ENCODE results near the gene RGS4. TPM values are rescaled to one million over a fixed set of nuclear protein-coding genes. Genes with fewer than 3 reads are reported as not detected.
"Not testable (repeated sequence)": the region's sequence is repeated elsewhere in the genome, so short reads cannot be mapped to it uniquely, and the experiment has no call there.

The RGS4 gene
- total RNA-seq, 2 donors from 2014 or later = not detected

- DNase-seq (no peak), ATAC-seq (no peak)
- Mint-ChIP-seq H3K27me3 (peaks cover 59% of the 10 kb centered on the region), H3K27ac (no peak overlapping the region), H3K4me3 (no peak overlapping the region), H3K4me1 (no peaks in the 10 kb centered on the region), H3K36me3 (ENCODE audit: low read depth) (peaks cover 2% of the 10 kb centered on the region)
- H3K9me3 ChIP-seq (ENCODE audit: control insufficient read depth, low read length, poor library complexity, severe bottlenecking) = no peaks in the 10 kb centered on the region
Observed at GRCh38 chr1:163074004-163074403, 4.8 kb downstream of the RGS4 start.

- H3K27ac Mint-ChIP-seq = no peak overlapping the region
- no peaks in the 10 kb centered on the region for H3K4me1 Mint-ChIP-seq
- H3K27me3 Mint-ChIP-seq = peaks cover 51% of the 10 kb centered on the region
- H3K9me3 ChIP-seq (ENCODE audit: control insufficient read depth, low read length, poor library complexity, severe bottlenecking) = no peaks in the 10 kb centered on the region
- H3K36me3 Mint-ChIP-seq (ENCODE audit: low read depth) = peaks cover 2% of the 10 kb centered on the region
- ATAC-seq = no peak
- H3K4me3 Mint-ChIP-seq = no peak overlapping the region
- no peak for DNase-seq
Observed at GRCh38 chr1:163074716-163075284, 5.6 kb downstream of the RGS4 start.

GRCh38 chr1:163076044-163076443, 6.9 kb downstream of the RGS4 start:
- no peaks in the 10 kb centered on the region for H3K9me3 ChIP-seq (ENCODE audit: control insufficient read depth, low read length, poor library complexity, severe bottlenecking)
- no peak for DNase-seq
- no peak for ATAC-seq
- Mint-ChIP-seq H3K36me3 (ENCODE audit: low read depth) (no peaks in the 10 kb centered on the region), H3K27me3 (peaks cover 41% of the 10 kb centered on the region), H3K4me1 (no peaks in the 10 kb centered on the region), H3K27ac (no peak overlapping the region), H3K4me3 (no peak overlapping the region)

GRCh38 chr1:163076446-163076845, 7.3 kb downstream of the RGS4 start:
- peaks cover 40% of the 10 kb centered on the region for H3K27me3 Mint-ChIP-seq
- ATAC-seq (no peak), DNase-seq (no peak)
- H3K9me3 ChIP-seq (ENCODE audit: control insufficient read depth, low read length, poor library complexity, severe bottlenecking) = no peaks in the 10 kb centered on the region
- no peak overlapping the region for H3K4me3 Mint-ChIP-seq
- H3K36me3 Mint-ChIP-seq (ENCODE audit: low read depth) = no peaks in the 10 kb centered on the region
- H3K27ac Mint-ChIP-seq = no peak overlapping the region
- no peaks in the 10 kb centered on the region for H3K4me1 Mint-ChIP-seq

- Mint-ChIP-seq H3K4me1 (no peaks in the 10 kb centered on the region), H3K27me3 (peaks cover 35% of the 10 kb centered on the region), H3K4me3 (no peak overlapping the region), H3K27ac (no peak overlapping the region), H3K36me3 (ENCODE audit: low read depth) (no peaks in the 10 kb centered on the region)
- H3K9me3 ChIP-seq (ENCODE audit: control insufficient read depth, low read length, poor library complexity, severe bottlenecking) = no peaks in the 10 kb centered on the region
- ATAC-seq (no peak), DNase-seq (no peak)
Observed at GRCh38 chr1:163076981-163077761, 8.0 kb downstream of the RGS4 start.

- Mint-ChIP-seq H3K27me3 (no peaks in the 10 kb centered on the region), H3K4me1 (no peaks in the 10 kb centered on the region), H3K27ac (no peak overlapping the region), H3K4me3 (no peak overlapping the region), H3K36me3 (ENCODE audit: low read depth) (no peaks in the 10 kb centered on the region)
- DNase-seq (no peak), ATAC-seq (no peak)
- no peaks in the 10 kb centered on the region for H3K9me3 ChIP-seq (ENCODE audit: control insufficient read depth, low read length, poor library complexity, severe bottlenecking)
Observed at GRCh38 chr1:163082971-163083370, 13.8 kb downstream of the RGS4 start.

GRCh38 chr1:163083690-163084089, 14.5 kb downstream of the RGS4 start:
- ATAC-seq = no peak
- Mint-ChIP-seq H3K4me1 (no peaks in the 10 kb centered on the region), H3K4me3 (no peak overlapping the region)

GRCh38 chr1:163084330-163084729, 15.2 kb downstream of the RGS4 start:
- Mint-ChIP-seq H3K36me3 (ENCODE audit: low read depth) (no peaks in the 10 kb centered on the region), H3K27ac (no peak overlapping the region), H3K27me3 (no peaks in the 10 kb centered on the region), H3K4me3 (no peak overlapping the region), H3K4me1 (no peaks in the 10 kb centered on the region)
- ATAC-seq = no peak
- H3K9me3 ChIP-seq (ENCODE audit: control insufficient read depth, low read length, poor library complexity, severe bottlenecking) = no peaks in the 10 kb centered on the region
- no peak for DNase-seq

More at GRCh38 chr1:163083690-163084089, 14.5 kb downstream of the RGS4 start:
- no peaks in the 10 kb centered on the region for H3K36me3 Mint-ChIP-seq (ENCODE audit: low read depth)
- H3K27ac Mint-ChIP-seq = no peak overlapping the region
- no peaks in the 10 kb centered on the region for H3K9me3 ChIP-seq (ENCODE audit: control insufficient read depth, low read length, poor library complexity, severe bottlenecking)
- DNase-seq = no peak
- H3K27me3 Mint-ChIP-seq = no peaks in the 10 kb centered on the region

GRCh38 chr1:163085041-163085903, 16.1 kb downstream of the RGS4 start:
- H3K4me3 Mint-ChIP-seq = no peak overlapping the region
- no peaks in the 10 kb centered on the region for H3K4me1 Mint-ChIP-seq
- no peaks in the 10 kb centered on the region for H3K9me3 ChIP-seq (ENCODE audit: control insufficient read depth, low read length, poor library complexity, severe bottlenecking)
- no peak overlapping the region for H3K27ac Mint-ChIP-seq
- H3K36me3 Mint-ChIP-seq (ENCODE audit: low read depth) = no peaks in the 10 kb centered on the region
- DNase-seq = no peak
- no peaks in the 10 kb centered on the region for H3K27me3 Mint-ChIP-seq
- no peak for ATAC-seq

GRCh38 chr1:163085904-163086268, 16.7 kb downstream of the RGS4 start:
- no peaks in the 10 kb centered on the region for H3K4me1 Mint-ChIP-seq
- H3K36me3 Mint-ChIP-seq (ENCODE audit: low read depth) = no peaks in the 10 kb centered on the region
- H3K4me3 Mint-ChIP-seq = no peak overlapping the region
- no peaks in the 10 kb centered on the region for H3K9me3 ChIP-seq (ENCODE audit: control insufficient read depth, low read length, poor library complexity, severe bottlenecking)
- no peaks in the 10 kb centered on the region for H3K27me3 Mint-ChIP-seq
- no peak for ATAC-seq
- DNase-seq = no peak
- no peak overlapping the region for H3K27ac Mint-ChIP-seq

- H3K4me1 Mint-ChIP-seq; H3K9me3 ChIP-seq (ENCODE audit: control insufficient read depth, low read length, poor library complexity, severe bottlenecking); H3K36me3 Mint-ChIP-seq (ENCODE audit: low read depth); DNase-seq; ATAC-seq; H3K27ac Mint-ChIP-seq; H3K4me3 Mint-ChIP-seq; H3K27me3 Mint-ChIP-seq: not testable (repeated sequence)
Observed at GRCh38 chr1:163089117-163089516, 20.0 kb downstream of the RGS4 start.

GRCh38 chr1:163090321-163090945, 21.3 kb downstream of the RGS4 start:
- H3K9me3 ChIP-seq (ENCODE audit: control insufficient read depth, low read length, poor library complexity, severe bottlenecking) = no peaks in the 10 kb centered on the region
- Mint-ChIP-seq H3K4me1 (no peaks in the 10 kb centered on the region), H3K4me3 (no peak overlapping the region), H3K27me3 (peaks cover 19% of the 10 kb centered on the region), H3K36me3 (ENCODE audit: low read depth) (no peaks in the 10 kb centered on the region), H3K27ac (no peak overlapping the region)
- ATAC-seq (no peak), DNase-seq (no peak)

- no peak for ATAC-seq
Observed at GRCh38 chr1:163093169-163093568, 24.0 kb downstream of the RGS4 start.

More at GRCh38 chr1:163093169-163093568, 24.0 kb downstream of the RGS4 start:
- DNase-seq = no peak
- H3K4me1 Mint-ChIP-seq = no peaks in the 10 kb centered on the region
- H3K36me3 Mint-ChIP-seq (ENCODE audit: low read depth) = no peaks in the 10 kb centered on the region
- H3K9me3 ChIP-seq (ENCODE audit: control insufficient read depth, low read length, poor library complexity, severe bottlenecking) = no peaks in the 10 kb centered on the region
- H3K27ac Mint-ChIP-seq = no peak overlapping the region
- peaks cover 26% of the 10 kb centered on the region for H3K27me3 Mint-ChIP-seq
- no peak overlapping the region for H3K4me3 Mint-ChIP-seq

All from T-helper 17 cell (primary cell).